Uterus (tissue), 4 donors: ENCODE measurements around the gene SV2B. TPM values are rescaled to one million over a fixed set of nuclear protein-coding genes. Genes with fewer than 3 reads are reported as not detected.

Source experiments
- DNase-seq, 2 donors: peaks; one replicate each; pipeline ENCODE4 v3.0.0-alpha.2; 2019 to 2020
- H3K27ac ChIP-seq, 2 donors: fragments of 200-600 bp; sonication (generic); 1 replicate in 1 of 2; 2 replicates in 1 of 2; pipeline ENCODE4 v1.5.1; 2016 to 2018
- H3K27me3 ChIP-seq, 2 donors: fragments of 200-600 bp; sonication (generic); one replicate each; pipeline ENCODE4 v1.5.1; 2018 to 2019; ENCODE audit warnings: control low read depth in 1 of 2
- H3K36me3 ChIP-seq, 2 donors: fragments of 200-600 bp; sonication (generic); one replicate each; pipeline ENCODE4 v1.5.1; 2019; ENCODE audit warnings: control low read depth in 1 of 2
- H3K4me1 ChIP-seq, 2 donors: fragments of 200-600 bp; sonication (generic); one replicate each; pipeline ENCODE4 v1.5.1; 2018 to 2019; ENCODE audit warnings: control low read depth in 1 of 2
- H3K4me3 ChIP-seq, 2 donors: fragments of 200-600 bp; sonication (generic); 1 replicate in 1 of 2; 2 replicates in 1 of 2; pipeline ENCODE4 v1.5.1; 2018 to 2019; ENCODE audit warnings: mild to moderate bottlenecking in 1 of 2
- H3K9me3 ChIP-seq, 2 donors: fragments of 200-600 bp; sonication (generic); one replicate each; pipeline ENCODE4 v1.5.1; 2019; ENCODE audit warnings: control low read depth in 1 of 2
- CTCF ChIP-seq, 4 experiments: fragments of 200-600 bp in 2 of 4; fragments of 450-650 bp in 2 of 4; sonication (generic) in 2 of 4; IDR thresholded peaks; one replicate each; pipeline ENCODE4 v1.5.1; 2016 to 2019; ENCODE audit warnings: antibody characterized with exemption in 4 of 4, mild to moderate bottlenecking in 2 of 4, moderate library complexity in 1 of 4
- POLR2A ChIP-seq, 2 donors: fragments of 450-650 bp; IDR thresholded peaks; one replicate each; pipeline ENCODE4 v1.6.1; 2016; ENCODE audit warnings: antibody characterized with exemption in 2 of 2, mild to moderate bottlenecking in 1 of 2, moderate library complexity in 1 of 2
- intact Hi-C: fragments of 100-400 bp; cut with DNase I; formaldehyde crosslinking; loops from one replicate; pipeline ENCODE4 v1.15.1; 2023; ENCODE audit warnings: low total_unique reads
- total RNA-seq, 4 donors: library from RNA; depleted of rRNA in 3 of 4; stranded (reverse); fragments of >200 nt in 3 of 4; gene quantifications; one replicate each; pipeline versions ENCODE4 v1.1.0 to v1.2.4, GENCODE V29; 2014 to 2023
- donor health status: DM: yes; HTN: yes; CAD: no.

SV2B gene
- total RNA-seq, 4 donors from 2014 or later, result 0.26 to 1.1 (median 0.87) TPM

DNA sequence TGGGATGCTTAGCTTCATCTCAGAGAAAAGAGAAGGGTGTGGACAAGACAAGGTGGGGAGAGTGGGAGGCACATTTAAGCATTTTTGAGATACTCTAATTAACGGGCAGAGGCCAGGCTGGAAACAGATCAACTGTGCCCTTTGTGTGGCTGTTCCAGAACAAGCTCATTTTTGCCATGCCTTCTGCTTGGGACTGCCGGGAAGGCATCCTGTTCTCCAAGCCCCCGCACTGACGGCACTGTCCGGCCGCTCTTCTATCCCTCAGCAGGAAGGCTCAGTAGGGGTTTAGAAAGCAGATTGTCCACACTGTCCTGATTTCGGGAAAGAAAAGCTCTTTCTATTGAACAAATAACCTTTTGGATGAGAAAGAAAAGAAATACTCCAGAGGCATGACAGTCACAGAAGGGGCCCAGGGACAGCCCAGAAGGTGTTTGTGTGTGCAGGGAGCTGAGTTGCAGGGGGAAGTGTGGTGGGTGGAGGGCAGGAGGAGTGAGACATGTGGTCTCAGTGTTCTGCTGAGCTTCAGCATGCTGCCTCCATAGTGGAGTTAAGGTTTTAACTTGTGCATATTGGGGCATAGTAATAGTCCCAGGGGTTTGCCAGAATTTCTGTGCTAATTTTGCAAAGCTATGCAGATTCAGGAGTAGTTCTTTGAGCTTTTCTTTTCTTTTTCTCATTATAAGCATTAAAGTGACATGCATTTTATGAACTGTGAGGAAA lies 27.3 kb downstream of the SV2B start:
- H3K4me3 ChIP-seq, result no peak overlapping the region
- intact Hi-C loops, result no loop called here
- no peaks in the 10 kb centered on the region for H3K4me1 ChIP-seq
- no peak overlapping the region for H3K27ac ChIP-seq
- TF ChIP-seq POLR2A (IDR thresholded peaks at IDR 0.05) (no peak), CTCF (IDR thresholded peaks at IDR 0.05) (no peak)
- no peaks in the 10 kb centered on the region for H3K36me3 ChIP-seq
- no peaks in the 10 kb centered on the region for H3K9me3 ChIP-seq
- H3K27me3 ChIP-seq, result no peaks in the 10 kb centered on the region
- DNase-seq, result no peak

GRCh38 chr15:91128016-91128415 lies 28.0 kb downstream of the SV2B start:
- no peaks in the 10 kb centered on the region for H3K9me3 ChIP-seq
- no peak overlapping the region for H3K27ac ChIP-seq
- no peak overlapping the region for H3K4me3 ChIP-seq
- TF ChIP-seq CTCF (IDR thresholded peaks at IDR 0.05) (no peak), POLR2A (IDR thresholded peaks at IDR 0.05) (no peak)
- H3K4me1 ChIP-seq, result no peaks in the 10 kb centered on the region
- intact Hi-C loops, result no loop called here
- no peaks in the 10 kb centered on the region for H3K36me3 ChIP-seq
- no peaks in the 10 kb centered on the region for H3K27me3 ChIP-seq
- no peak for DNase-seq

- no peak overlapping the region for H3K4me3 ChIP-seq
- no peak overlapping the region for H3K27ac ChIP-seq
- H3K4me1 ChIP-seq, result no peaks in the 10 kb centered on the region
- no peaks in the 10 kb centered on the region for H3K9me3 ChIP-seq
- intact Hi-C loops, result no loop called here
- H3K27me3 ChIP-seq, result no peaks in the 10 kb centered on the region
- no peaks in the 10 kb centered on the region for H3K36me3 ChIP-seq
- DNase-seq, result no peak
- TF ChIP-seq CTCF (IDR thresholded peaks at IDR 0.05) (no peak), POLR2A (IDR thresholded peaks at IDR 0.05) (no peak)
Observed at GRCh38 chr15:91129436-91129835, 29.4 kb downstream of the SV2B start.

DNA sequence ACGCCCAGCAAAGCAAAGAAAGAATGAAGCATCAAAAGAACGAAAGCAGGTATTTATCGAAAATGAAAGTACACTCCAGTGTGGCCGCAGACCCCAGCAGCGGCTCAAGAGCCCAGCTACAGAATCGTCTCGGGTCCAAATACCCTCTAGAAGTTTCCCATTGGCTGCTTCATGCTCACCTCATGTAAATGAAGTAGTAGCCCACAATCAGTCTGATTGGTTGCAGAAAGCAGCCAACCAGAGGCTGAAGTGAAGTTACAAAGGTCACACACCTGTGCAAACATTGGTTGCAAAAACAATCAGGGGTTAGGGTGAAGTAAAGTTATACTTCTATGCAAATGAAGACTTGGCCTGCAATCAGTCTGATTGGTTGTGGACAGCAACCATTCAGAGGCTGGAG lies 32.0 kb downstream of the SV2B start:
- Histone ChIP-seq H3K27me3 (no peaks in the 10 kb centered on the region), H3K4me3 (no peak overlapping the region), H3K9me3 (no peaks in the 10 kb centered on the region), H3K27ac (no peak overlapping the region), H3K4me1 (no peaks in the 10 kb centered on the region), H3K36me3 (no peaks in the 10 kb centered on the region)
- no peak for DNase-seq
- no peak for TF ChIP-seq CTCF (IDR thresholded peaks at IDR 0.05)
- no peak for TF ChIP-seq POLR2A (IDR thresholded peaks at IDR 0.05)
- intact Hi-C loops, result no loop called here

DNA sequence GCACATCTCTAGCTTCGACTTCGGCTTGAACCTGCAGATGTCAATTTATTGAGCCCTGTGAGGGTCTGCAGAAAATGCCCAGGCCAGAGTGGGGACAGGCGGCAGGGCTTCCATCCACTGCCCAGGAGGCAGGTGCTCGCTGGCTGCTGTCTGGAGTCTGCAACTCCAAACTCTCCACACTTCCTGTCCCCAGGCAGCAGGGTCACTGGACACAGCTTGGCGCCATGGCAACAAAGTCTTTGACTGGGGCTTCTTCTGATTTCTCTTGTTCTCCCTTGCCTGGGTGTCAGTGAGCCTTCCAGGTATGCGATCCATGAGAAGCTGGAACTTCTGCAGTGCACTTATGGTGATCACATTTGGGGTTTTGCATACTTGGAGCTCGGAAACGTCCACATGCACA lies 33.5 kb downstream of the SV2B start:
- Histone ChIP-seq H3K27ac (no peak overlapping the region), H3K36me3 (no peaks in the 10 kb centered on the region), H3K27me3 (no peaks in the 10 kb centered on the region), H3K4me1 (no peaks in the 10 kb centered on the region), H3K4me3 (no peak overlapping the region), H3K9me3 (no peaks in the 10 kb centered on the region)
- TF ChIP-seq CTCF (IDR thresholded peaks at IDR 0.05) (no peak), POLR2A (IDR thresholded peaks at IDR 0.05) (no peak)
- intact Hi-C loops, result no loop called here
- no peak for DNase-seq
